AG08395 (cell line): Measurements from ENCODE around the gene ALK.
"Not testable (repeated sequence)": the region's sequence is repeated elsewhere in the genome, so short reads cannot be mapped to it uniquely, and the experiment has no call there.

Source experiments
- DNase-seq: peaks from one replicate; pipeline ENCODE4 v3.0.0; 2012; ENCODE audit warnings: mixed read lengths, low spot score

The ALK gene

DNA sequence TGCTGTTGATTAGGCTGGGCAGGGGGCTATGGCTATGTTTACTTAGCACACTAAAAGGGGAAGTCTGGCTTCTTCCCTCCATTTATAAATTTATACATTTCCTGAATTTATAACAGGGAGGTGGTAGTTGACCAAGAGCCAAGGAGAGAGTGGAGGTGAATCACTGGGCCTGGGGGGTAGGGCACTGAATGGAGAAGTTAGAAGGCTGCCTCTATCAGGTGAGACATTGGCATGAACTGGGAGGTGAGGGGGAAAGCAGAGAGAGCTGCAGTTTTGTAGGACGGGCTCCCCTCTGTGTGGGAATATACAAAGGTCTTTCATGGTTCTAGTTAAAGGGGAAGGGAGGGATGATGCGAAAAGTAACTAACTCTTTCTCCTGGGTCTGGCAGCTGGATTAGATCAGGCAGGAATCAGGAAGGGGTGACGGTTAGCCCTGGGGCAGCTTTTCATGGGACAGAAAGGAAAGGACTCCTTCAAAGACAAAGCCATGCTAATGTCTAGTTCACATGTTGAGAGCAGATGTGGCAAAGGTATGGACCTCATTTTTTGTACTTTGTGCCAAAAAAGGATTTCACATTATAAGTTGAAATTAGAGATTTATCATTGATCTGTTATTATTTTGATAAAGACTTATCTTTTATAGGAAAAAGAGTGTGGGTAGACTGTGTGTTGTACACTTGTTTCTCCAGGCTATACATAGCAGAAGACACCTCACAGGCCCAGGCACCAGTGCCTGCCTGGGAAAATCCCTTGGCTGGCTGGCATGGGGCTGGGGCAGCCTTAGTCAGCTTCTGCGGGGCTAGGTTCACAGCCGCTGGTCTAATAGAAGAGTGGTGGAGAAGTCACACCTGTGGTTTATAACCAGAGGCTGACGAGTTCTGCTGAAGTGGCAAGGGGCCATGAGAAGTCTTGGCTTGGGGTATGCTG lies 647.4 kb downstream of the ALK start:
- DNase-seq, result no peak

DNA sequence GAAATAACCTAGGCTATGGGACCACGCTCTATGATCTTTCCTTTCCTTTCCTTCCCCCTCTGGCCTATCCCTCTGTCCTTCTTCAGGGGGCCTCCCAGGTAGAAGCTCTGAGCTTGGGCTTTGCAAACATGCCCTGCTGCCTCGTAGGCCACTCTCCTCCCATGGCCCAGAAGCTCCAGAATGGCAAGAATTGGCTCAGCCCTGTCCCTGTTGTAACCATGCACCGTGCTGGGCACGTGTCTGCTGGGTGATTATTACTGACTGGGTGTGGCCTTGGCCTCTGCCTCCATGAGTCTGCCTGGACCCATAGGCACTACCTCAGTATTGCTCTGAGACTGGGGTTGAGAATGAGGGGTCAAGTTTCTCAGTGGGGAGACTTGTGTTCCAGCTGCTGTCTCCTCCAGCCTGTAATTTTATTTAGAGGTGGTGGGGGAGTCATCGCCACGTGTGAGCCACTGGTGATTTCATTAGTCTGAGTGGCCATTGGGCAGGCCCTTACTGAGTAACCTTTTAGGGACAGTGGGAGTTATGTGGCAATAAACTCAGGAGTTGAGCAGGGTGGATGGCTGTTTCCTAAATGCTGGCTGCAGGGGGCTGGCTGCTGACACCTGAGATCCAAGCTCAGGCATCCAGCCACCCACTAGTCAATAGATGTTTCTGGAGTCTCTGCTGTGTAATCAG lies 648.2 kb downstream of the ALK start:
- DNase-seq, result no peak

DNA sequence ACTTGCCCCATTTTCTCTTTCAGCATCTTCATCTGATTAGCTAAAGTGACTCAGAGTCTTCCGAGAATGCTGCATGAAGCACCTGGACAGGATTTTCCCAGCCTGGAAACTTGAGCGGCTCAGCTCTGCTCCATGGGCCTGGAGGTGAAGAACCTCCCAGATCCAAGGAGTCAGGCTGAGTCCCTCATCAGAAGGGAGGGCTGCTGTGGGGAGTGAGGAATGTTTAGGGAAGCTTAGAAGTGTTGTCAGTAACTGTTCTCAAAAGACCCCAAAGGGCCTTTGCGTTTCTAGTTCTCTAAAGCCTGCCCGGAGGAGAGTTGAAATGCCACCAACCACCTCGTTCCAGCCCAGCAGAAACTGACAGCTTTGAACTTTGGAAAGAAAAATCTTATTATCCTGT lies 649.1 kb downstream of the ALK start:
- DNase-seq, result no peak

DNA sequence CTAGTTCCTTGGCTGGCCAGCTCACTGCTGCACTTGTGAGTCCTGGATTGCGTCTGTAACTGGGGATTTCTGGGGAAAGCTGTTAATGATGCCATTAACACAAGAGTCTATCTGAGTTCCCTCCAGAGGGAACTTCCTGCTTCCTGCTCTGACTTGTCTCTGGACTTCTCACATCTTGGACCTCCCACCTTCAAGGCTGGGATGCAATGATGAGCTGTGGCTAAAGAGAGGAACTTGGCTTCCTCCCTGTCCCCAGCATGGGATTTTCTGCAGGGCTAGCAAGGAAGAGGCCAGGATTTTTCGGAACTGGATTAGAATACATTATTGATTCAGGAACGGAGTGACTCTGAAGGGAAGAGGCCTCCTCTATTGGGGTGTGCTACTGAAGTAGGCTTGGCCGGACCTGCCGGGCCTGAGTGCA lies 650.7 kb downstream of the ALK start:
- DNase-seq, result no peak

DNA sequence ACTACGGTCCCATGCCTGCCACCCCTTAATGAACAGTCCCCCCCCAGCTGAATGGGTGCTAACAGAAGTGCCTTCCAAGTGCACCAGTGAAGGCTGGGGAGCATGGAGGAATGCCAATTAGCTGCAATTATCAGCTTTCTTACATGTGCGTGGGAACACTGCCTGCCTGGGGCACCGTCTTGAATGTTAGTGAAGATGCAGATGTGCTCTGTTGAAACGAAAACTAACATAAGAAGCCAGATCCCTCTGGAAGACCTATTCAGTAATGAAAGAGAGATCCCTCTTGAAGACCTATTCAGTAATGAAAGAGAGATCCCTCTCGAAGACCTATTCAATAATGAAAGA lies 651.6 kb downstream of the ALK start:
- DNase-seq, result no peak

DNA sequence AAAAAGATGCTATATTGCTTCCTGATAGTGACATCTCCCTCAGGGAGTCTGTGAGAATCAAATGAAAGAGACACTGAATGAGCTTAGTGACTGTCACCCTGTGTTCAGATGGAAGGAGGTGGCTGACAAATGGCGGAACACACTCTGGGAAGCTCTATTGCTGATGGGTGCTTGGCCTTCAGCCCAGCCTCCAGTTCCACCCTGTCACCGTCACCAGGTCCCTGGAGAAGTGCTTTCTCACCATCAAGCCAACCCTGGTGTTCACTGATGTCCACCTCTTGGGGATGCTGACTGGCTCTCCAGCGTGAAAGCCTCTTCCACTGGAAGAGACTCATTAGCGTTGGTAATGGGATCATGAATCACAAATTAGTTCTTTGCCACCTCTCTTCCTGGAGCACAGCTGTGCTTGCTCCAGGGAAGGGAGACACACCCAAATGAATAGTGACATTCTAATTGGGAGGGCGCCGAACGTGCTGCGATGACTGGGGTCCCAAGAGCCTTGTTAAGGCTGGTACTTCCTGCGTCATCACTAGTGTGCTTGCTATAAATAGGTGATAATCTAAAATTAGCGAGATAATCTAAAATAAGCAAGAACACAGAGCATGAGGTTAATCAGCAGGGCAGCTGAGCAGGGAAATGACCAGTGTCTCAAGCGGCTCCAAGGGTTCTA lies 652.2 kb downstream of the ALK start:
- DNase-seq, result no peak

DNA sequence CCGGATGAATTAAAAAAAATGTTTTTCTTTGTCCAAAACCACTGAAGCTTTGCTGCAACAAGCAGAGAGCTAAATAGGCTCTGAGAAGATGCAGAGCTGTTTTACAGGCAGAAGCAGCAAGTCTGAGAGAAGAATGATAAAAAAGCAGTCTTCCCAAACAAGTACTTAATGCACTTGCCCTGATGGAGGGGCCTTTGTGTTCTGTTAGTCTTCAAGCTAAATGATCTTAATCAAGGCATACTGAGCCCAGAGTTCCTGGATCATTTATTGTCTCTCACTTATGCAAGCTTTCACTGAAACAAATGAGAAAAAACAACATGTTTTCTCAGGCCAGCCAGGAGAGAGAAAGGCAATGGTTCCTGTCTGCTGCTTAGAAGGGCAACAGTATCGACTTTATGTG lies 653.7 kb downstream of the ALK start:
- DNase-seq, result no peak

DNA sequence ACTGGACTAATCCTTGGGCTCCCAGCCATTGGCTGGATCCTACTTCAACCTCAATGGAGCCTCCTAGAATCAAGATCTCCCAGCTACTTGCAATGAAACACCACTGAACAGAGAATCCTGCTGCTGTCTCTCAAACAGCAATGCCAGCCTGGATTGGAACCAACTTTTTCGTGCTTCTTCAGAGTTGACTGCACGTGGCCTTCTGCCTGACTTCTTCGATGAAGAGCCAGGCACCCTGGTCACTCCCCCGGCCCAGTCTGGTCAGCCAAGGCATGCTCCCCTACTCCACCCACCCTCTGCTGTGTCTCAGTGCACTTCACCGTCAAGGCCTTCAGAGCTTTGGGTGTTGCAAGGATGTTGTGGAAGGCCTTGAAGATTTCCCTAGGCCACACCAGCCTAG lies 657.5 kb downstream of the ALK start:
- no peak for DNase-seq

DNA sequence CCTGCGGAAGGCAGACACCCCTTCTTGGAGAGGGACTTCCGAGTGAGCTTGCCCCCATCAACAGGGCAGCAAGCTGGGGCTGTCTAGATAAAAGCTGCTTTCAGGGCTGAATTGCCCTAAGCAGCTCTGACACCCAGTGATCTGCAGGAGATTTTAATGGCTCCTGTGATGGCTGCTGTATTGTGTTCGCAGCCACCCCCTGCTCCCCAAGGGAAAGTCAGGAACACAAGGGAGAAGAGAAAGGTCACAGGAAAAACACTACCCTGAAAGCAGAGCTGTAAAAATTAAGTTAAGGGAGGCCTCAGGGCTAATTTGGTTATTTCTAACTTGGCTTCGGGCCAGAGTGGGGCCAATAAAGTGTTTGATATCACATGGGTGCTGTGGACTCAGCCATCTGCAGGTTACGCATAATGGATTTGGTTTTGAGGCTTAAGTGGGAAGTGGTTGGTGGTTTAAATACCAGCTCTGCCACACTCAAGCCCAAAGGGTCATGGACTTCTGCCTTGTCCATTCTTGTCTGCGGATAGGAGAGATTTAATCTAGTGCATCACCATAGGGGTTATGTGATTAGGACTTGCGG lies 658.6 kb downstream of the ALK start:
- no peak for DNase-seq

DNA sequence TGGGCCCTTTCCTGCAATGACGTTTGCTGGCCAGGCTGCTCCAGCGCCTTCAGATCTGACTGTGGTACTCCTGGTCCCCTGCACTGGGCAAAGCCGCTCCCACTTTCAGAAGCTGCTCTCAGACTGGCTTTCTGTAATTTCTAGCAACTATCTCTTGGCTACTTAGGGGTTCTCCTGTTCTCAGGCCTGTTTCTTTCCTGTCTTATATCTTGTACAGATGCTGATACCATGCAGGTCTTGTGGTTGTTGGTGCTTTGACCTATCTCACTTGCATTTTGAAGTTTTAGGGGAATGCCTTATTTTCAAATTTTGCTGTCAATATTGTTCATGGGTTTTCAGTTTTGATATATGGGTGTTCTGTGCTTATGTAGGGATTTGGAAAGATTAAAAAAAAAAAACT lies 660.4 kb downstream of the ALK start:
- DNase-seq, result no peak

DNA sequence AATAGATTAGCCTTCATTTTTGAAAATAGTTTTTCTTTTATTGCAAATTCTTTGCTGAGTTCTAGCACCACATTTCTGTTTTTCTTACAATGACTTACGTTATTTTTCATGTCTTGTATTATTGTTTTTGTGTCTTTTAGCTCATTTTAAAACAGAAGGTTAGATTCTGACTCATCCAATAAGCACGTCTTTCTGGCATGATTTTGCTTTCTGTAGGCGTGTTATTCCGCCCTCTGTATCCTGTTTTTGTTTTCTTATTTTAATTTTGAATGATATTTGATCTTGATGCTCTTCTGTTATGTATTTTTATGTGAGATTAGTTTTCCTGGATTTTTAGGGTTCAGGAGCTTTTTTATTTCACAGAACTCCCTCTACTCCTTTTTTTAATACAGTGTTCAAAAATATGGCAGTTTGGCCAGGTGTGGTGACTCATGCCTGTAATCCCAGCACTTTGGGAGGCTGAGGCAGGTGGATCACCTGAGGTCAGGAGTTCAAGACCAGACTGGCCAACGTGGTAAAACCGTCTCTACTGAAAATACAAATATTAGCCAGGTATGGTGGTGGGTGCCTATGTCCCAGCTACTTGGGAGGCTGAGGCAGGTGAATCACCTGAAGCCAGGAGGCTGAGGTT lies 661.1 kb downstream of the ALK start:
- peak; percentile 18 for DNase-seq

DNA sequence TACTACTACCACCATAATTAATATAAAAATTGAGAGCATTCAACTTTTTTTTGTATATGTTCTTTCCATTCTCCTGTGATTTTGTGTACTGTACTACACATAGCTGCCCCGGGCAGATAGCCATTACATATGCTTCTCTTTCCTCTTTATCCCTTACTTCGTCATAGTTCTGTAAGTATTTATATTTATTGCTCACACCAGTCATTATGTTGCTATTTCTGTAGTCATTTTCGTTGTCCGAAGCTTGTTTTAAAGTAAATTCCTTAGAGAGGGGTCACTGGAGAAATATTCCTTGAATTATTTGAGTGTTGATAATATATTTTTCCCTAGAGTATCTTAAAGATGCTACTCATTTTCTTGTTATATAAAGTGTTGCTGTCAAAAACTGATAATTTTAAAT lies 662.2 kb downstream of the ALK start:
- DNase-seq, result no peak

DNA sequence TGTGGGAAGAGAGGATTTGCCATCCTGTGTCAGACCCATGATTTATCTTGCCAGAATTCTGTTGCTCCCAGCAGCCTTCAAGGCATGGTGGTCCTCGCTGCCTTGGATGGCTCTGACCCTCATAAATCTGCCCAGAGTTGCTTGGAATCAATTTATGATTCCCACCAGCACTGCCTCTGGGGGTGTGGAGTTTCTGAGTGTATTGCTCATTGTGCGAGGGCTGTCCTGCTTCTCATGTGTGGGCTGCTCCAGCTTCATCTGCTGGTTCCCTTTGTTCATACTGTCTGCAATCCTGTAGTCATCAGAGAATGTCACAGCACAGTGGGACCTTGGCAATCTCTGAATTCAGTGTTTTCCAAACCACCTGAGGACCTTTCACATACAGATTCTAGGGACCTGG lies 666.4 kb downstream of the ALK start:
- DNase-seq, result no peak

DNA sequence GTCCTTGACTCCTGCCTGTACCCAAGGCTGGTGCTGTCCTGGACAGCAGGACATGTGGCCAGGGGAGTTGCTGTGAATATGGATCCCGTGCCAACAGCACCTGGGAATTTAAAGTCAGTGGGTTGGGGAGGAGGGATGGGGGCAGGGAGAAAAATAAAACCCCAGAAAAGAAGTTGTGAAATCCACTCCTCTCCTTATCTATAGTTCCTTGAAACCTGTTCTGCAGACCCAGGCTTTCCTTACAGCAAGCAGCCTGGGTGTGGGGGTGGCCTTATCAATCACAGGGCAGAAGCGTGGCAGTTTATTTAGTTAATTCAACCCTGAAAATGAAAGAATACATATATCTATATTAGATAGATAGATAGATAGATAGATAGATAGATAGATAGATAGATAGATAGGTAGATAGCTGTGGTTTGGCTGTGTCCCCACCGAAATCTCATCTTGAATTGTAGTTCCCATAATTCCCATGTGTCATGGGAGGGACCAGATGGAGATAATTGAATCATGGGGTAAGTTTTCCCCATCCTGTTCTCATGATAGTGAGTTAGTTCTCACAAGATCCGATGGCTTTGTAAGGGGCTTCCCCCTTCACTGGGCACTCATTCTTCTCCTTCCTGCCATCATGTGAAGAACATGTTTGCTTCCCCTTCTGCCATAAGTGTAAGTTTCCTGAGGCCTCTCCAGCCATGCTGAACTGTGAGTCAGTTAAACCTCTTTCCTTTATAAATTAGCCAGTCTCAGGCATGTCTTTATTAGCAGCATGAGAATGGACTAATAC lies 667.7 kb downstream of the ALK start:
- not testable (repeated sequence) for DNase-seq

DNA sequence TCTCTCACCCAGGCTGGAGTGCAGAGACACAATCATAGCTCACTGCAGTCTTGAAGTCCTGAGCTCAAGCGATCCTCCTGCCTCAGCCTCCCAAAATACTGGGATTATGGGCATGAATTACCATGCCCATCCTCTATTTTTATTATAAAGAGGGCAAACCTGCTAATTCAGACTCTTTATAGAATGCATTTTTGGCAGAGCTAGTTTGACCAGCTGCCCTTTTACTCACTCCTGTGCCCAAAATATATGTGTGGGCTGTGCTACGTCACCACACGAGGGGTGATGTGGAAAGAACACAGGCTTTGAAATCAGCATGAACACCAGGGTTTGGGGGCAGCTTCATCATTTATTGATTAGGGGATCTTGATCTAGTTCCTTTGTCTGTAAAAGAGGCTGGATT lies 668.4 kb downstream of the ALK start:
- DNase-seq, result no peak

DNA sequence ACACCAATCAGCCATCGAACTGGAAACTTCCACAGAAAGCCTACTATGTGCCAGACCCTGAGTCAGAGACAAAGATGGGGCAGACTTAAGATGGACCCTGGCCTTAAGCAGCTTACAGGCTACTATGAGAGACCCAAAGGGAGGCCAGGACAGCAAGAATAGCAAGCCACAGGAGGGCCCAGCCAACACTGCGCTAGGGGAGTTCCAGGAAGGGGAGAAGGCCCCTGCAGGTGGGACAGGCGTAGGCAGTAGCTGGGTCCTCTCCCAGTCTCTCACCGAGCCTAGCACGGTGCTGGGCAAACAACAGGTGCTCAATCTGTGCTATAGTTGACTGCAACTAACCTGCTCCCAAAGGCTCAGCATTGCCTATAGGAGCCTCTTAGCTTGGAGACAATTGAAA lies 670.0 kb downstream of the ALK start:
- no peak for DNase-seq

DNA sequence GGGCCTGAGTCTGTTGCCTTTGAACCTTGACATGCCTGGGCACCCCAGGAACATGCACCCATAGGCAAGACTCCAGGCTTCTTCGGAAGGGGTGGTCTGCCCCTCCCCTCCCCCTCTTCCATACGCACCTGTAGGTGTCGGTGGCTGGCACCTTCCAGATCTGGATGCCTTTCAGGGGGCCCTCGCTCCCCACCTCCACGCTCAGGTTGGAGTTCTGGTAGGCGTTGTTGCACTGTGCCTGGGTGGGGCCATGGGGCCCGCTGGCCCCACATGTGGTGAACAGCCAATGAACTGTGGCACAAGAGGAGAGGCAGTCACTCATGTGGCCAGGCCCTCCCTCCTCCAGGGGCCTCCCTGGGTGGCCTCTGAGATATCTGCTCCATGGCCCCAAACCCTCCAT lies 670.4 kb downstream of the ALK start:
- DNase-seq, result no peak

DNA sequence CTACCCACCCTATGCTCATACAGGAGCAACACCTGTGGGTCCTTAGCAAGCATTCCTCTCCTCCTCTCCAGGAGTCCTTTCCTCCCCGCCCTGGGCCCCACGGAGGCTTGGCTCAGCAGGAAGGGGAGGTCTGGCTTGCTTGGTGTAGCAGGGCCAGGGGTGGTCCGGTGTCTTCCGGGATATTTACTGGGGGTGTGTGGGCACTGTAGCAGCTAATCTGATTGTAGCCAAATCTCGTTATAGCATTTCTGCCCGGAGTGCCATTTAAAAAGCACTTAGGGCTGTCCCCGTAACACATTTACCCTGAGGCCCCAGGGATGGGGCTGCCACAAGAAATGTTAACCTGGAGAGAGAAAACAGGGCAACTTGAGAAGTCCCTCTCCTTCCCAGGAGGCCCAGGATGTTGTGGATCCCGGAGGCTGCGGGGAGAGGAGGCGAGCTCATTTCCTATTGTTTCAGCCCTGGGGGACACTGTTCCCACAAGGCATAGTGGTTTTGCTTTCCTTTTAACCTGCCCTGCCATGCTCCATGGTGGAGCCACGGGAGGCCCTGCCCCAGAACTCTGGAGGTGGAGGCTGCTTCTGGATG lies 671.6 kb downstream of the ALK start:
- no peak for DNase-seq

DNA sequence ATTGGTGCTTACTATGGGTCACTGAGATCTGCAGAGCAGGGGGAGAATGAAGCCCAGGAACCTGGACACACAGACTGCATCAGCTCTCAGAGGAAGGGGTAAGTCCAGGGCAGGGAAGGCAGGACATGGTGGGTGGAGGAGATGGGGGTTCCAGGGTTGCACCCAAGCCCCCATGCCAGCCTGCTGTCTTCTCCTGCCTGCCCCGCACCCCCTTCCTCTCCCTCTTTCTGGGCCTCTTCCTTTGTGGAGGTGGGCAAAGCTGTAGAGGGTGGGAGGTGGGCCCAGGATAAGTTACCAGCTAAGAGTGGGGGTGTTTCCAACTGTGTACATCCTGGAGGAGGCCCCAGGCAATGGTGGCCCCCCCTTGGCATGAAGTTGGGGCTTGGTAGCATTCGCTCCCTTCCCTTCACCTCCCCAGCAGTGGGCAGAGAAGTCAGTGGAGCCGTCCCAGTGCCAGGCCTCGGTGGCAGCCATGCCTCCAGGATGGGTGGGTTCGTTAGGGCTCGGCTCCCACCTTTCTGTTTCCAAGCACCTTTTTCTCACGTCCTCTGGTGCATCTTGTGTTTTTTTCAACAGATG lies 674.0 kb downstream of the ALK start:
- no peak for DNase-seq

DNA sequence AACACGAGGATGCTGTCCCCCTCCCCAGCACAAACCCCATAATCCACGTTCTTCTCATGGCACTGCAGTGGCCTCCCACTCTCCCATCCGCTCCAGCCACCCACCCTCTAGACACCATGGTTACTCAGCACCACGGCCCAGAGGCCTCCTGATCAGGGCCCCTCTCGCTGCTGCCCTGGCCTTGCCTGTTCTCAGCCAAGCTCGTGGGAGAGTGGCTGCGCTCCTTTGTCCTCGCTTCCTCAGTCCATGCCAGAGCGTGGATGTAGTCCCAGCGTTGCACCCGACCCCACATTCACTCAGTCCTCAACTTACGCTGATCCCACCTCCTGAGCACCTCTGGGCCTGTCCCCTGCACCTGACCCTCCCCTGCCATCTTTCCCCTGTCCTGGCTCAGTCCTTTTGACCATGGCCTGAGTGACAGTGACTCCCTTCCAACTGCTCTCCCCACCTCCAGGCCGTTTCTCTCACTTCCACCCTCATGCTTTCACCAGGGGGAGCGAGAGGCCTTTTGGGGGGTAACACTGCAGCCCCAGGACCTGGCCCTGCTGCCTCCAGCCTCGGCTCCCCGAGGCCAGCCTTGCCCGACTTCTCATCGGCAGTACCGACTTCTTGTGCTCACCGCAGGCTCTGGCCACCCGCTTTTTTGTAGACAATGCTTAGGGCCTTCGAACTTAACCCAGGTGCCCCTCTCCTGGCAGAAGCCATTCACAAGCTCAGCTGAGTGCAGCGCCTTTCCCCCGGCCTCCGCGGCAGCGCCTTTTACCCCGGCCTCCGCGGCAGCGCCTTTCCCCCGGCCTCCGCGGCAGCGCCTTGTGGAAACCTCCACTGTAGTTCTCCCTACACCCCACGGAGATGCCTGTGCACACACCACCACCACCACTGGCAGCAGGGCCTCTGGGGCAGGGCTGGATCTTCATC lies 674.7 kb downstream of the ALK start:
- DNase-seq, result no peak
